K562 (cell line): ENCODE results near the gene SMG9. TPM values are rescaled to one million over a fixed set of nuclear protein-coding genes. Genes with fewer than 3 reads are reported as not detected.
A peak's percentile ranks its signal among the peaks of the same experiment; 100 is the strongest.

ENCODE experiments used
- BACH1 ChIP-seq: fragments of 200-800 bp; sonication (Bioruptor generic); IDR thresholded peaks from 2 replicates; pipeline ENCODE4 v1.6.1; 2016; ENCODE audit warnings: missing genetic modification characterization, missing compliant biosample characterization
- CBFB ChIP-seq: sonication (generic); formaldehyde crosslinking; IDR thresholded peaks from 2 replicates; pipeline ENCODE4 v1.4.0; 2020; ENCODE audit warnings: mild to moderate bottlenecking, missing genetic modification reagents
- FOXK1 ChIP-seq: sonication (generic); formaldehyde crosslinking; IDR thresholded peaks from 2 replicates; pipeline ENCODE4 v1.8.0; 2022; ENCODE audit warnings: missing genetic modification reagents, mild to moderate bottlenecking, borderline replicate concordance
- PHF8 ChIP-seq: fragments of 200-600 bp; sonication (generic); IDR thresholded peaks from 2 replicates; pipeline ENCODE4 v1.6.1; 2012; ENCODE audit warnings: mixed run types, mild to moderate bottlenecking, inconsistent platforms, low read length, moderate library complexity, borderline replicate concordance
- XRCC5 ChIP-seq: fragments of 200-400 bp; formaldehyde crosslinking; IDR thresholded peaks from 2 replicates; pipeline ENCODE4 v1.6.1; 2017; ENCODE audit warnings: low read depth, mild to moderate bottlenecking, low read length
- polyA plus RNA-seq, 8 experiments: library from polyadenylated mRNA; depleted of rRNA in 4 of 8; stranded (reverse) in 5 of 8; unstranded in 3 of 8; fragments of >200 nt; fragmentation: Nextera tagmentation in 2 of 8; fragmentation: Illumina TruSeq in 1 of 8; extraction: Ambion mirVana in 2 of 8; extraction: Trizol in 1 of 8; gene quantifications; 2 replicates each; pipeline versions ENCODE4 v1.2.1 to v1.2.3, GENCODE V29; 2011 to 2014; ENCODE audit warnings: inconsistent platforms in 1 of 8, missing spikeins in 1 of 8
- total RNA-seq, 7 experiments: library from RNA; depleted of rRNA in 6 of 7; stranded (reverse); fragments of >200 nt in 6 of 7; fragmentation: Illumina TruSeq in 2 of 7; extraction: Trizol in 2 of 7; gene quantifications; 2 replicates each; pipeline versions ENCODE4 v1.2.1 to v1.2.3, GENCODE V29; 2011 to 2021; ENCODE audit warnings: low replicate concordance in 1 of 7
- TF ChIP-seq, protein P1 (sequence below): fragments of 450-650 bp; IDR thresholded peaks from 2 replicates; pipeline ENCODE4 v1.6.1; 2016; ENCODE audit warnings: mild to moderate bottlenecking, moderate library complexity
- TF ChIP-seq, protein P2 (sequence below): fragments of 250-450 bp; sonication (Bioruptor Pico); IDR thresholded peaks from 2 replicates; pipeline ENCODE4 v1.5.0; 2020; ENCODE audit warnings: mild to moderate bottlenecking, borderline replicate concordance
- TF ChIP-seq, protein P3 (sequence below): sonication (generic); formaldehyde crosslinking; IDR thresholded peaks from 2 replicates; pipeline ENCODE4 v1.8.0; 2023; ENCODE audit warnings: mild to moderate bottlenecking, missing genetic modification reagents

SMG9 gene
- total and polyA plus RNA-seq, 9 of the 15 experiments (the other 6 are each of a cell fraction or from before 2014, with no cell fraction given), result 1.7 to 79.7 (median 40.2) TPM

DNA sequence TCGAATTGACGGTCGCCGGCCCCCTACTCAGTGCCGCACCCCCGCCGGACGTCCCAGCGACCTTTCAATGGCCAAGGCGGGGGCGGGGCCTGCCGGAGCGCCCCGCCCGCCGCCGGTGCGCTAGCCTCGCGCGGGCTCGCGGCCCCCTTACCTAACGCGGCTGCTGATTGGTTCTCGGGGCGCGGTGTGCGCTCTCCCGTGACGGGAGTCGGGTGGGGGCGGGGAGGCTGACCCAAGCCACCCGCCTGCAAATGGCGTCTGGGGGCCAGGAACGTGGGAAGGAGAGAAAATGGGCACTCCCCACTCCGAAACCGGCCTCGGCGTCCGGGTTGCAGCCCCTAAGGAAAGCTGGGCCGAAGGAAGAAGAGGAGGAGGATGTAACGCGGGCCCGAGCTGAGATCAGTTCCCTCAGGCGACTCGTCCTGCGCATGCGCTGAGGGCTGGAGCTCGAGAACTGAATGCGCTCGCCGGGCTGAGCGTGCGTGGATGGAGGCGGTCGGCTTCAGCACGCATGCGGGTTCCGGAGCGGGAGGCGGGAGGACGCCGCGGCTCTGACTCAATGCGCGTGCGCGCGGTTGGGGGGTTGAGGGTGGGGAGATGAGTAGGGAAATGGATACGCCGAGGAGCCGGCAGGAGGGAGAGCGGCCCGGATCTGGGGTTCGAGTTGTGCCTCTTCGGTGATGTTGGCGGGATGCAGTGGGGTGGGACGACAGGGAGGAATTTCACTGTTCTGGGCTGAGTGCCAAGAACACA is at the start of gene SMG9 (continued):
- TF ChIP-seq, protein P1, sequence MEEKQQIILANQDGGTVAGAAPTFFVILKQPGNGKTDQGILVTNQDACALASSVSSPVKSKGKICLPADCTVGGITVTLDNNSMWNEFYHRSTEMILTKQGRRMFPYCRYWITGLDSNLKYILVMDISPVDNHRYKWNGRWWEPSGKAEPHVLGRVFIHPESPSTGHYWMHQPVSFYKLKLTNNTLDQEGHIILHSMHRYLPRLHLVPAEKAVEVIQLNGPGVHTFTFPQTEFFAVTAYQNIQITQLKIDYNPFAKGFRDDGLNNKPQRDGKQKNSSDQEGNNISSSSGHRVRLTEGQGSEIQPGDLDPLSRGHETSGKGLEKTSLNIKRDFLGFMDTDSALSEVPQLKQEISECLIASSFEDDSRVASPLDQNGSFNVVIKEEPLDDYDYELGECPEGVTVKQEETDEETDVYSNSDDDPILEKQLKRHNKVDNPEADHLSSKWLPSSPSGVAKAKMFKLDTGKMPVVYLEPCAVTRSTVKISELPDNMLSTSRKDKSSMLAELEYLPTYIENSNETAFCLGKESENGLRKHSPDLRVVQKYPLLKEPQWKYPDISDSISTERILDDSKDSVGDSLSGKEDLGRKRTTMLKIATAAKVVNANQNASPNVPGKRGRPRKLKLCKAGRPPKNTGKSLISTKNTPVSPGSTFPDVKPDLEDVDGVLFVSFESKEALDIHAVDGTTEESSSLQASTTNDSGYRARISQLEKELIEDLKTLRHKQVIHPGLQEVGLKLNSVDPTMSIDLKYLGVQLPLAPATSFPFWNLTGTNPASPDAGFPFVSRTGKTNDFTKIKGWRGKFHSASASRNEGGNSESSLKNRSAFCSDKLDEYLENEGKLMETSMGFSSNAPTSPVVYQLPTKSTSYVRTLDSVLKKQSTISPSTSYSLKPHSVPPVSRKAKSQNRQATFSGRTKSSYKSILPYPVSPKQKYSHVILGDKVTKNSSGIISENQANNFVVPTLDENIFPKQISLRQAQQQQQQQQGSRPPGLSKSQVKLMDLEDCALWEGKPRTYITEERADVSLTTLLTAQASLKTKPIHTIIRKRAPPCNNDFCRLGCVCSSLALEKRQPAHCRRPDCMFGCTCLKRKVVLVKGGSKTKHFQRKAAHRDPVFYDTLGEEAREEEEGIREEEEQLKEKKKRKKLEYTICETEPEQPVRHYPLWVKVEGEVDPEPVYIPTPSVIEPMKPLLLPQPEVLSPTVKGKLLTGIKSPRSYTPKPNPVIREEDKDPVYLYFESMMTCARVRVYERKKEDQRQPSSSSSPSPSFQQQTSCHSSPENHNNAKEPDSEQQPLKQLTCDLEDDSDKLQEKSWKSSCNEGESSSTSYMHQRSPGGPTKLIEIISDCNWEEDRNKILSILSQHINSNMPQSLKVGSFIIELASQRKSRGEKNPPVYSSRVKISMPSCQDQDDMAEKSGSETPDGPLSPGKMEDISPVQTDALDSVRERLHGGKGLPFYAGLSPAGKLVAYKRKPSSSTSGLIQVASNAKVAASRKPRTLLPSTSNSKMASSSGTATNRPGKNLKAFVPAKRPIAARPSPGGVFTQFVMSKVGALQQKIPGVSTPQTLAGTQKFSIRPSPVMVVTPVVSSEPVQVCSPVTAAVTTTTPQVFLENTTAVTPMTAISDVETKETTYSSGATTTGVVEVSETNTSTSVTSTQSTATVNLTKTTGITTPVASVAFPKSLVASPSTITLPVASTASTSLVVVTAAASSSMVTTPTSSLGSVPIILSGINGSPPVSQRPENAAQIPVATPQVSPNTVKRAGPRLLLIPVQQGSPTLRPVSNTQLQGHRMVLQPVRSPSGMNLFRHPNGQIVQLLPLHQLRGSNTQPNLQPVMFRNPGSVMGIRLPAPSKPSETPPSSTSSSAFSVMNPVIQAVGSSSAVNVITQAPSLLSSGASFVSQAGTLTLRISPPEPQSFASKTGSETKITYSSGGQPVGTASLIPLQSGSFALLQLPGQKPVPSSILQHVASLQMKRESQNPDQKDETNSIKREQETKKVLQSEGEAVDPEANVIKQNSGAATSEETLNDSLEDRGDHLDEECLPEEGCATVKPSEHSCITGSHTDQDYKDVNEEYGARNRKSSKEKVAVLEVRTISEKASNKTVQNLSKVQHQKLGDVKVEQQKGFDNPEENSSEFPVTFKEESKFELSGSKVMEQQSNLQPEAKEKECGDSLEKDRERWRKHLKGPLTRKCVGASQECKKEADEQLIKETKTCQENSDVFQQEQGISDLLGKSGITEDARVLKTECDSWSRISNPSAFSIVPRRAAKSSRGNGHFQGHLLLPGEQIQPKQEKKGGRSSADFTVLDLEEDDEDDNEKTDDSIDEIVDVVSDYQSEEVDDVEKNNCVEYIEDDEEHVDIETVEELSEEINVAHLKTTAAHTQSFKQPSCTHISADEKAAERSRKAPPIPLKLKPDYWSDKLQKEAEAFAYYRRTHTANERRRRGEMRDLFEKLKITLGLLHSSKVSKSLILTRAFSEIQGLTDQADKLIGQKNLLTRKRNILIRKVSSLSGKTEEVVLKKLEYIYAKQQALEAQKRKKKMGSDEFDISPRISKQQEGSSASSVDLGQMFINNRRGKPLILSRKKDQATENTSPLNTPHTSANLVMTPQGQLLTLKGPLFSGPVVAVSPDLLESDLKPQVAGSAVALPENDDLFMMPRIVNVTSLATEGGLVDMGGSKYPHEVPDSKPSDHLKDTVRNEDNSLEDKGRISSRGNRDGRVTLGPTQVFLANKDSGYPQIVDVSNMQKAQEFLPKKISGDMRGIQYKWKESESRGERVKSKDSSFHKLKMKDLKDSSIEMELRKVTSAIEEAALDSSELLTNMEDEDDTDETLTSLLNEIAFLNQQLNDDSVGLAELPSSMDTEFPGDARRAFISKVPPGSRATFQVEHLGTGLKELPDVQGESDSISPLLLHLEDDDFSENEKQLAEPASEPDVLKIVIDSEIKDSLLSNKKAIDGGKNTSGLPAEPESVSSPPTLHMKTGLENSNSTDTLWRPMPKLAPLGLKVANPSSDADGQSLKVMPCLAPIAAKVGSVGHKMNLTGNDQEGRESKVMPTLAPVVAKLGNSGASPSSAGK, result no peak; the same call in 1 of the 2 replicates
- no peak for TF ChIP-seq BACH1 (tag)
- peak; percentile 71; the same call in 1 of the 2 replicates for TF ChIP-seq FOXK1
- TF ChIP-seq, protein P2, sequence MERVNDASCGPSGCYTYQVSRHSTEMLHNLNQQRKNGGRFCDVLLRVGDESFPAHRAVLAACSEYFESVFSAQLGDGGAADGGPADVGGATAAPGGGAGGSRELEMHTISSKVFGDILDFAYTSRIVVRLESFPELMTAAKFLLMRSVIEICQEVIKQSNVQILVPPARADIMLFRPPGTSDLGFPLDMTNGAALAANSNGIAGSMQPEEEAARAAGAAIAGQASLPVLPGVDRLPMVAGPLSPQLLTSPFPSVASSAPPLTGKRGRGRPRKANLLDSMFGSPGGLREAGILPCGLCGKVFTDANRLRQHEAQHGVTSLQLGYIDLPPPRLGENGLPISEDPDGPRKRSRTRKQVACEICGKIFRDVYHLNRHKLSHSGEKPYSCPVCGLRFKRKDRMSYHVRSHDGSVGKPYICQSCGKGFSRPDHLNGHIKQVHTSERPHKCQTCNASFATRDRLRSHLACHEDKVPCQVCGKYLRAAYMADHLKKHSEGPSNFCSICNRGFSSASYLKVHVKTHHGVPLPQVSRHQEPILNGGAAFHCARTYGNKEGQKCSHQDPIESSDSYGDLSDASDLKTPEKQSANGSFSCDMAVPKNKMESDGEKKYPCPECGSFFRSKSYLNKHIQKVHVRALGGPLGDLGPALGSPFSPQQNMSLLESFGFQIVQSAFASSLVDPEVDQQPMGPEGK (CRISPR knock-in tag), result no peak
- TF ChIP-seq, protein P3, sequence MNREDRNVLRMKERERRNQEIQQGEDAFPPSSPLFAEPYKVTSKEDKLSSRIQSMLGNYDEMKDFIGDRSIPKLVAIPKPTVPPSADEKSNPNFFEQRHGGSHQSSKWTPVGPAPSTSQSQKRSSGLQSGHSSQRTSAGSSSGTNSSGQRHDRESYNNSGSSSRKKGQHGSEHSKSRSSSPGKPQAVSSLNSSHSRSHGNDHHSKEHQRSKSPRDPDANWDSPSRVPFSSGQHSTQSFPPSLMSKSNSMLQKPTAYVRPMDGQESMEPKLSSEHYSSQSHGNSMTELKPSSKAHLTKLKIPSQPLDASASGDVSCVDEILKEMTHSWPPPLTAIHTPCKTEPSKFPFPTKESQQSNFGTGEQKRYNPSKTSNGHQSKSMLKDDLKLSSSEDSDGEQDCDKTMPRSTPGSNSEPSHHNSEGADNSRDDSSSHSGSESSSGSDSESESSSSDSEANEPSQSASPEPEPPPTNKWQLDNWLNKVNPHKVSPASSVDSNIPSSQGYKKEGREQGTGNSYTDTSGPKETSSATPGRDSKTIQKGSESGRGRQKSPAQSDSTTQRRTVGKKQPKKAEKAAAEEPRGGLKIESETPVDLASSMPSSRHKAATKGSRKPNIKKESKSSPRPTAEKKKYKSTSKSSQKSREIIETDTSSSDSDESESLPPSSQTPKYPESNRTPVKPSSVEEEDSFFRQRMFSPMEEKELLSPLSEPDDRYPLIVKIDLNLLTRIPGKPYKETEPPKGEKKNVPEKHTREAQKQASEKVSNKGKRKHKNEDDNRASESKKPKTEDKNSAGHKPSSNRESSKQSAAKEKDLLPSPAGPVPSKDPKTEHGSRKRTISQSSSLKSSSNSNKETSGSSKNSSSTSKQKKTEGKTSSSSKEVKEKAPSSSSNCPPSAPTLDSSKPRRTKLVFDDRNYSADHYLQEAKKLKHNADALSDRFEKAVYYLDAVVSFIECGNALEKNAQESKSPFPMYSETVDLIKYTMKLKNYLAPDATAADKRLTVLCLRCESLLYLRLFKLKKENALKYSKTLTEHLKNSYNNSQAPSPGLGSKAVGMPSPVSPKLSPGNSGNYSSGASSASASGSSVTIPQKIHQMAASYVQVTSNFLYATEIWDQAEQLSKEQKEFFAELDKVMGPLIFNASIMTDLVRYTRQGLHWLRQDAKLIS (CRISPR knock-in tag), result peak; percentile 16; the same call in 1 of the 2 replicates
- peak; percentile 84 for TF ChIP-seq PHF8
- TF ChIP-seq XRCC5, result no peak
- no peak for TF ChIP-seq CBFB (CRISPR knock-in tag)
